Fibroblast of upper back skin (primary cell): ENCODE results near the gene TBC1D24.
A peak's percentile ranks its signal among the peaks of the same experiment; 100 is the strongest.
"Not testable (repeated sequence)": the region's sequence is repeated elsewhere in the genome, so short reads cannot be mapped to it uniquely, and the experiment has no call there.

Source experiments
- DNase-seq: peaks from one replicate; pipeline ENCODE4 v3.0.0-alpha.2; 2013

TBC1D24 gene

DNA sequence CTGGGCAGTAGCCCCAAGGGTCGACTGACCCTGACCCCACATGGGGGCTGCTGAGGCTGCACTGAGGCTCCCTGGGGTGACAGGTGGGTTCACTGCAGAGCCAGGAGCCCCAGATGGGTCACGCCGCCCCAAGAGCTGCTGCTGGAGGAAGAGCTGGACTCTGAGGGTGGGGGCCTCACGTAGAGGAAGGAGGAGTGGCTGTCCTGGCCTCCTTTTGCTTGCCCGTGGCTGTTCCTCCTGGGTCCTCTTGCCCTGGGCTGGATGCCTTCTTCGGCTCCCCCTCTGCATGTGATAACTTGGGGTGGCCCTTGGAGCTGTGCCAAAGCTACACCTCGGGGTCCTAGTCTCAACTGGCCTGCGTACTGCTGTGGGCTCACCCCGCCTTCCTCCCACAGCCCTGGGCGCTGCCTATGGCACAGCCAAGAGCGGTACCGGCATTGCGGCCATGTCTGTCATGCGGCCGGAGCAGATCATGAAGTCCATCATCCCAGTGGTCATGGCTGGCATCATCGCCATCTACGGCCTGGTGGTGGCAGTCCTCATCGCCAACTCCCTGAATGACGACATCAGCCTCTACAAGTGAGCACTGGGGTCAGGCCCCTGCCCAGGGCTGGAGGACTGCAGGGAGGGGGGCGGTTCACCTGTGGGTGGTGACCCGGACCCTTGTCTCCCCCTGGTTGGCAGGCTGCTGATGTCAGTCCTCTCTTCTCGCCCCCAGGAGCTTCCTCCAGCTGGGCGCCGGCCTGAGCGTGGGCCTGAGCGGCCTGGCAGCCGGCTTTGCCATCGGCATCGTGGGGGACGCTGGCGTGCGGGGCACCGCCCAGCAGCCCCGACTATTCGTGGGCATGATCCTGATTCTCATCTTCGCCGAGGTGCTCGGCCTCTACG, 44.1 kb downstream of the TBC1D24 start:
- DNase-seq: no peak

DNA sequence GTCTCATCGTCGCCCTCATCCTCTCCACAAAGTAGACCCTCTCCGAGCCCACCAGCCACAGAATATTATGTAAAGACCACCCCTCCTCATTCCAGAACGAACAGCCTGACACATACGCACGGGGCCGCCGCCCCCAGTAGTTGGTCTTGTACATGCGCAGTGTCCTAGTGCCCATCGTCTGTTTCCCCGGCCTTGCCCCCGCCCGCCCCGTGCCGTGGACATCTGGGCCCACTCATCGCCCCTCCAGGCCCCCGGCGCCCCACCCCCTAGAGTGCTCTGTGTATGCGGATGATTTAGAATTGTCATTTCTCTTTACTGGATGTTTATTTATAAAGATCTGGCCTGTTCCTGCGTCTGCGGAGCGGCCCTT, 44.8 kb downstream of the TBC1D24 start:
- DNase-seq: no peak

- DNase-seq: peak; percentile 90
Measured at GRCh38 chr16:2520097-2520783, 45.3 kb downstream of the TBC1D24 start, which contains the start of gene AMDHD2. AMDHD2 (plus strand) TSS chr16:2520371; CDS start chr16:2520459, 88 bp downstream.

GRCh38 chr16:2520784-2521531, 46.0 kb downstream of the TBC1D24 start:
- no peak for DNase-seq

DNA sequence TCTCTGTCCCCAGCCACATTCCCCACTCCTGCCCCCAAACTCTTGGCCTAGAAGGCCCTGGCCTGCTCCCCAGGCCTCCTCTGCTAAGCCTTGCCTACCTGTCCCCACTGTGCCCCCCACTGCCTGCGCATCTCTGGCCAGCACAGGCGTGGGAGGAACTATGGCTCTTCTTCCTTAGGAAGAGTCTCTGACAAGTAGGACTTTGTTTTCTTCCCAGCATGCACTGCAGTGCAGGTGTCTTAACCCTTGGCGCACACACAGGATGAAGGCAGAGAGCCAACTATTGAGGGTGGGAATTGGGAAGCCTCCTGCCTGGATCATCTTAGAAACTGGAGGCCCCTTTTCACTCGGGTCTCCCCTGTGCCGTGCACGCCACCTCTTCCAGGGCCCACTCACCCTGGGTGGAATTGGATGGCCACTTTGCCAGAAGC, 48.9 kb downstream of the TBC1D24 start:
- DNase-seq: no peak

DNA sequence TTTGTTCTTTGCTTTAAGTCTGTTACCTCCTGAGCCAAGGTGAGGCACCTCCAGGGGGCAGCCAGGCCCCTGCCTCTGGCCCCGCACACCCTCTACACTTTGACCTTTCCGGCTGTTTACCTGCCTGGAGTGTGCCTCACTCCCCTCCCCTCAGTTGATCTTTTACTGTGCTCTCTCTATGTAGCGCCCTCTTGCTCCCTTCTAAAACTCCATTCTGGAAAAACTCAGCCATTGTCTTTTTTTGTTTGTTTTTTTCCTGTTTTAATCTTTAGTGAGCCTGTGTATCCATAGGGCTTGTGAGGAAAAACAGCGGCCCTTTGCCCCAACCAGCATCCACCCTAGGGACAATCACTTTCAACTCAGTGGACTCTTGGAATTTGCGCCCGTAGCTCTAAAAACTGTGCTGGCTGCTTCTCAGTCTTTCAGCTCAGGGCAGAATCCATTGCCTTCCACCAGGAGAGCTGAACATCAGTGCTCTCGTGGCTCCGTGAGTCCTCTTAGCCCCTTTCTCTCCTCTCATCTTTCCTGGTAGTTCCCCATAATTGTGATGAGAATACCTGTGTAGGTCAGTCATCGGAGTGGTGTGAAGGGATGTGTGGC, 49.5 kb downstream of the TBC1D24 start:
- DNase-seq: no peak

GRCh38 chr16:2526135-2526534, 51.2 kb downstream of the TBC1D24 start:
- no peak for DNase-seq

DNA sequence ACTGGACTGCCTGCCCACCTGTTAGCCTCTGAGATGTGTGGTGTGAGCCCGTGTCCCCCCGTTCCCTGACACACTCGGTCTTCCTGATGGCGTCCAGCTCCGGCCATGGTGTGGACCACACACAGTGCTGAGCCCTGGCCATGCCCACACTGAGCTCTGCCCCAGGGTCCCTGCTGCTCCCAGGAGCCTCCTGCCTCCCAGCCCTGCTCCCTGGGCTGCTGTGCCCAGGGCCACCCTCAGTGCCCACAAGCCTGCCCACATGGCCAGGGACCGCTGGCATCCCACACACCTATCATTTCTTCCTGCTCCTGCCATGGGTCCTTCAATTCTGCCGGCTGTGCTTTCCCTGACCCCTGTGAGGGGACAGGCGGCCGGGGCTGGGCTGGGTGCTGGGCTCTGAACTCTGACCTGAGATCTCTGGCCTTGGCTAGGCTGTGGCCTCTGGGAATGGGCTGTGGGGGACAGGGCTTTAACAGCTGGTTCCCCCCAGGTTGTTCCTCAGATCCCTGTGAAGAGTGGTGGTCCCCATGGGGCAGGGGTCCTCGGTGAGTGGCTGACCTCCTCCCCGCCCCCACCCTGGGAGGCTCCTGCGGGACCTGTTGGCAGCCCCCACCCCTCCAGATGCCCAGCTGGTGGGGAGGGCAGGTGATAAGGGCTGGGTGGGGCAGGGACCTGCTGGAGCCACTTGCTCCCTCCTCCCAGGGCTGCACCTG, 52.3 kb downstream of the TBC1D24 start:
- DNase-seq: no peak

DNA sequence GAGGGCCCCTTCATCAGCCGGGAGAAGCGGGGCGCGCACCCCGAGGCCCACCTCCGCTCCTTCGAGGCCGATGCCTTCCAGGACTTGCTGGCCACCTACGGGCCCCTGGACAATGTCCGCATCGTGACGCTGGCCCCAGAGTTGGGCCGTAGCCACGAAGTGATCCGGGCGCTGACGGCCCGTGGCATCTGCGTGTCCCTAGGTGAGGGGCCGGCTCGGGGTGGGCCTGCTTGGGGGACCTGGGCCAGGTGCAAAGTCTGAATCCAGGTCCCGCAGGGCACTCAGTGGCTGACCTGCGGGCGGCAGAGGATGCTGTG, 52.8 kb downstream of the TBC1D24 start:
- DNase-seq: no peak

DNA sequence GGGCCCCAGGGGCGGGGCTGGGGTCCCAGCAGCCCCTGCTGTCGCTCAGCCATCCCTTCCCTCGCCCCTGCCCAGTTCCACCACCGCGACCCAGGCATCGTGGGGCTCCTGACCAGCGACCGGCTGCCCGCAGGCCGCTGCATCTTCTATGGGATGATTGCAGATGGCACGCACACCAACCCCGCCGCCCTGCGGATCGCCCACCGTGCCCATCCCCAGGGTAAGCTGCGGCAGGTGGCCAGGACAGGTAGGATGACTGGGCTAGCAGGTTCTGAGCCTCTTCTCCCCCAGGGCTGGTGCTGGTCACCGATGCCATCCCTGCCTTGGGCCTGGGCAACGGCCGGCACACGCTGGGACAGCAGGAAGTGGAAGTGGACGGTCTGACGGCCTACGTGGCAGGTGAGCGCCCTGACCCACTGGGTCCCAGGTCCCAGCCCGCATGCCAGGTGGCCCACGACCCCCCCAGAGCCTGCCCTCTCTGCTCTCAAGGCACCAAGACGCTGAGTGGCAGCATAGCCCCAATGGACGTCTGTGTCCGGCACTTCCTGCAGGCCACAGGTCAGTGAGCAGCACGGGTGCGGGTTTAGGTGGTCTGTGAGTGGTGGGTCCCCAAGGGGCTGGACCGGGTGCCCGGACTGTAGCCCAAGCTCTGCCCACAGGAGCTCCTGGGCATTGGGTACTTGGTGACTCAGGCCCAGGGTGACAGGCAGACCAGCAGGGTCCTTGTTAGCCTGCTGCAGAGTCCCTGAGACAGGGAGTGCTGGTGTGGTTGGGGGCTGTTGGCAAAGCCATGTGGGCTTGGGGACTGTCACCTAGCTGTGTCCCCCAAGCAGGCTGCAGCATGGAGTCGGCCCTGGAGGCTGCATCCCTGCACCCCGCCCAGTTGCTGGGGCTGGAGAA, 53.5 kb downstream of the TBC1D24 start:
- DNase-seq: no peak

DNA sequence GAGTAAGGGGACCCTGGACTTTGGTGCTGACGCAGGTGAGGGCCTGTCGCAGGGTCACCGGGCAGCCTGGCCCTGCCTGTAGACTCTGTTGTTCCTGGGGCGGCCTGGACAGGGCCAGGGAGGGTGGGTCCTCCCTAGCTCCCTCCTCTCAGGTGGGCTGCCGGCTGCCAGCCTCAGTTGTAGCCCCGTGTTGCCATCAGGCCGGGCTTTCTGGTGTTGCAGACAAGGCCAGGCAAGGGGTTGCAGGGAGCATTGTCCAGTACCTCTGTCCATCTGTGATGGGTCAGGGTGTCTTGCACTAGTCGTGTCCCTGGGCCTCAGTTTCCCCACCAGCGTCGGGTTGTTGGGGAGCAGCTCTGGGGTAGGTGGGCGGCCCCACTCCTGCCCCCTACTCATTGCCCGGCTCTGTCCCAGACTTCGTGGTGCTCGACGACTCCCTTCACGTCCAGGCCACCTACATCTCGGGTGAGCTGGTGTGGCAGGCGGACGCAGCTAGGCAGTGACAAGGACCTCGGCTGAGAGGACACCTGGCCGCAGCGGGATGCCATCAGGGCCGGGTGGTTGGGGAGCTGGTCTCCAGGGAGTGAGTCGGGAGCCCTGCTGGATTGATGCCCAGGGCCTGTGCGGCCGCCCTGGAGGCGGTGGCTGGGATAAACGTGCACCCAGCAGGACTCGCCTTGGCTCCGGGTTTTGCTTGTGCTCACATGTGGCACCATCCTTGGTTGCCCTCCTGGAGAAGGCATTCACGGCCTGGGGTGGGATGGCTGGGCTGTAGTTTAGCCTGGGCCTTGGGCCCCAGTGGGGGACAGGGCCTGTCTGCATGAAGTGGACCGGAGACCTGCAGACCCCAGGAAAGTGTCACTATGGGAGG, 54.4 kb downstream of the TBC1D24 start:
- no peak for DNase-seq

DNA sequence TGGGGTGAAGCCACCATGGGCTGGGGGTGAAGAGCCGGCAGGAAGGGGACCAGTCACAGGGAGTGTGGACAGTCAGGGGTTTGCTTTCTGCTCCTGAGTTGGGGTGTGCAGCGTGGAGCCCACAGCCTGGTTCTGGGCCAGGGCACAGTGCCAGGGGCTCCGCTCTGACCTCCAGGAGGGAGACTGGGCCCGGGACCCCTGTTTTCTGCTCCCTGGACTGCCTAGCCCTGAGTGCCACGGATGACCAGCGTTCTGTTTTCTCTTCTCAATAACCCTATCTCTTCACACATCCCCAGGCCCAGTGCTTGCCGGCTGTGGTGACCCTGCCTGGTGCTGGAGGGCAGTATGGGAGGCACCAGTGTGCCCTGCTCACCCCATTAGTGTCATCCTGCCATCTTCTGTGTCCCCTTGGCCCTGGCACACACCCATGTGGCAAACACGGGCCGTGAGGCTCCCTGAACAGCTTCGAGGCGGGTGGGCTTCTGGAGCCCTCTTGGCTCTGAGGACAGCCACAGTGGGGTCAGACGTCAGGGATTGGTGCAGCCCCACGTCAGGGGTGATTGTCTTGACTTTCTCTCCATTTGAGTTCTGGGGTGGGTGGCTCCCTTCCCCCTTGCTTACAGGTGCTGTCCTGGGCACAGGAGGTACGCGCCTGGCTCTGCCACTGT, 55.2 kb downstream of the TBC1D24 start:
- no peak for DNase-seq

DNA sequence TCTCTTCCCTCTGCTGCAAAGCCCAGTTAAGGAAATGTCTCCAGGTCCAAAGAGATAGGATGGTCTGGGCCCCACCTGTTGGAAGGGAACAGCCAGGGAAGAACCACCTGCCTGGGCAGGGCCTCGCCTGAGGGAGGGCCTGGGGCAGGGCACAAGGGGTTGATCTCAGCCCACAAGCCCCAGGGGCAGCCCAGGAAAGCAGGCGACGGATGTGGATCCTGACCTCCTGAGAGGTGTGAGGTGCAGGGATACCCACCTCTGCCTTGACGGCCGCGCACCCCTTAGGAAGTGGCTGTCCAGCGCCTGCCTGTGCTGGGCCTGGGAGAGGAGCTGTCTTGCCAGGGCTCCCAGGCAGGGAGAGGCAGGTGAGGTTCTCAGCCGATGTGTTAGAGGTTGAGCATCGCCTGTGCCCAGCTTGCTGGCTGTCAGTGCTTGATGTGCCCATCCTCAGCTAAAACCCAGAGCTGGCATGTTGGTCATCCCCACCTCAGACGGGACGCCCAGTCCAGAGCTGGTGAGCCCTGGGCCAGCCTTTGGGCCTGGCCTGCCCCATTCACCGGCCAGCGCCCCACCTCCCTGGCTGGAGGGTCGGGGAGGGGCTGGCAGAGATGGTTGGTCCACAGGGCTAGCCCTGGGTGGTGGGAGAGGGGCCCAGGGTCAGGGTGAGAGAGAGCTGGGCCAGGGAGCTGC, 55.8 kb downstream of the TBC1D24 start:
- DNase-seq: no peak

DNA sequence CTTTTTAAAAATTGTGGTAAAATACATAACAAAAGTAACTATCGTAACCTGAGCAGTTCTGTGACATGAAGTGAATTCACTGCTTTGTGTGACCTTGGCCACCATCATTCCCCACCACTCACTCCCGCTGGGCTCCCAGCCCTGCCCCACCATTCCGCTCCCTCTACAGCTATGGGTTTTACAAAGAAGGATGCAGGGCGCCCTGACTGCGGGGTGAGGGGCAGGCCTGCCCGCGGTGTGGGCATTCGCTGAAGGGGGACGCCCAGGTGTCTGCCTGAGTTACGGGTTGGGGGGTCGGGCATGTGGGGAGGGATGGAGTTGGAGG, 56.4 kb downstream of the TBC1D24 start, which contains the start of gene CEMP1:
Gene CEMP1, minus strand, starts transcription at position 38 of the 325 bp plus-strand sequence. CDS start 335 bp downstream, outside the sequence.
- DNase-seq: no peak

DNA sequence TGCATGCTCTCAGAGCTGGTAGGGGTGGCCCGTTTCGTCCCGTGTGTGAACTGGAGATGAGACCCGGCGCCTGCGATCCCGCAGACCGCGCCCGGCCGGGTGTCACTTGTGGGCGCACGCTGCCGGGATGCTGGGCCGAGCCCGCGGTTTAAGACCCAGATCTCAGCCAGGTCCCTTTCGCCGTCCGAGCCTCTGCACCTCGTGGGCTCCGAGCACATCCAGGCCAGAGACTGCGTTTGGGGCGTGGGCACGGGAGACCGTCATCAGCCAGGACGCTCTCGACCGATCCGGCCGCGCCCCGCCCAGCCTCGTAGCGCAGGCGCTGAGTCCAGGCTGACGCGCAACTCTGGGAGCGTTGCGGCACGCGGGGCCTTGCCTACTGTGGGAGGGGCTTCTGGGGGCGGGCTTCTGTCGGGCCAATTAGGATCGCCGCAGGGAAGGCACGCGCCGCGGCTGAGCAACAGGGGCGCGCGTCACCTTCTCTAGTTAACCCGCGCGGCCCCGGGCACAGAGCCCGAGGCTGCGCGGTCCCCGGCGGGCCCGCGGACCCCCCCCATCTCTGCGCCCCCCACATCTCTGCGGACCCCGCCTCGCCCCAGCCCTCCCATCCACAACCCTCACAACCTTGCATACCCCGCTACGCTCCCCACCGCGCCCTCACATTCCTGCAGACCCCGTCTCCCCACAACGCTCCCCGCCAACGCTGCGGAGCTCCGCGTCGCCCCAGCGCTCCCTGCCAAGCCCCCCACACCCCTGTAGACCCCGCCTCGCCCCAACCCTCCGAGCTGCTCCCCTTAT, 57.0 kb downstream of the TBC1D24 start:
- peak; percentile 97 for DNase-seq

DNA sequence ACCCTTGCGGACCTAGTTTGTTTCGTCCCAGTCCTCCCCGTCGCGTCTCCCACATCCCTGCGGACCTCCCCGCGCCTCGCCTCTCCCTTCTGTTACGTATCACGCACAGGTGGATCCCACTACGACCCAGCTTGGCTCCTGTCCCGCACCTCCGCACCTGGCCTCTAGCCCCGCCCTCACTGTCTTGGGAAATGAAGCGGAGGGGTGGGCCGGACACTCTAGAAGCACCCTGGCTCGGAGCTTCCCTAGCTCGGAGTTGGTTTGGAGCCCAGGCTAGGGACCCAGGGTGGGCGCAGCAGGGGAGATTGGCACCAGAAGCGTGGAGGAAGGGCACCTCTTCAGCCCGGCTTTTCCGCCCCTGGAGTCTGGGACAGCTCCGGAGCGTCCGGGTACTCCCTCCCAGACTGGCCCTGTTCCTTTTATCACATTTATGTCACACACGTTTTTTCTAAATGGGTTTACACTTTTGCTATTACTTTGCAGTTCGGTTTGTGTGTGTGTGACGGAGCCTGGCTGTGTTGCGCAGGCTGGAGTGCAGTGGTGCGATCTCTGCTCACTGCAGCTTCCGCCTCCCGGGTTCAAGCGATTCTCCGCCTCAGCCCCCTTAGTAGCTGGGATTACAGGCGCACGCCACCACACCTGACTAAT, 57.7 kb downstream of the TBC1D24 start:
- peak; percentile 24 for DNase-seq

GRCh38 chr16:2533142-2533755, 58.3 kb downstream of the TBC1D24 start:
- not testable (repeated sequence) for DNase-seq
